ENCODE data around the gene SSBP1. TPM values are rescaled to one million over a fixed set of nuclear protein-coding genes. Genes with fewer than 3 reads are reported as not detected.

Gene SSBP1
- 272 to 326 TPM (median 276 TPM) in 5 replicates for total RNA-seq (2022; extraction: Qiagen RNA extraction)

DNA sequence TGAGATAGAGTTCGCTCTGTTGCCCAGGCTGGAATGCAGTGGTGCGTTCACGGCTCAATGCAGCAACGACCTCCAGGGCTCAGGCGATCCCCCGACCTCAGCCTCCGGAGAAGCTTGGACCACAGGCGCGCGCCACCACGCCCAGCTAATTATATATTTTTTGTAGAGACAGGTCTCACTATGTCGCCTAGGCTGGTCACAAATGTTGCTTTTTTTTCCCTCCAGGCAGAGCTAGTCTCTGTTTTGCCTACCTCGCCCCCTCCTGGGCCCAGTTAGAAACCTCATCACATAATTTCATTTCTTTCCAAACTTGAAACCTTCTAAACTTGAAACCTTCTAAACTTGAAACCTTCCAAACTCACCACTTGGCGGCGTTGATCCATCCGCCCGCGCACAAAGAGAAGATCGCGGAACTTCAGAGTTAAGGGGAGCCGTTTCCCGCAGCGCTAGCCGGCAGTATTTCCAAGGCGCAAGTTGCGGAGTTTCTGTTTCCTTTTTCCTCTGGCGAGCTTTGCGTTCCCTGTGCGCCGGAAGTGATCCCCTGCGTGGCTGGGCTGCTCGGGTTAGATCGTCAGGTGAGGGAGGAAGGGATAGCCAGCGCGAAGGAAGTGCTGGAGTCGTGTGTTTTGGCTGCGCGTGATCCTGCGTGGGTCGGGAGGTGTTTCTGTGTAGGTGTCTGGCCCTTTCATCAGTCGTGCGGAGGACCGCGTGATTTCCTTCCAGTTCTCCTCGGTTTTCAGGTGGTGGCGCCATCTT lies at the start of gene SSBP1:
SSBP1 (plus strand) TSS at position 523 of the 756 bp plus-strand sequence. CDS start 809 bp downstream, outside the sequence.

GRCh38 chr7:141702047-141702567 lies 36.1 kb upstream of the SSBP1 start, which contains the start of gene DENND11:
DENND11 (minus strand) TSS chr7:141702166; CDS start chr7:141702153, 13 bp downstream.

DNA sequence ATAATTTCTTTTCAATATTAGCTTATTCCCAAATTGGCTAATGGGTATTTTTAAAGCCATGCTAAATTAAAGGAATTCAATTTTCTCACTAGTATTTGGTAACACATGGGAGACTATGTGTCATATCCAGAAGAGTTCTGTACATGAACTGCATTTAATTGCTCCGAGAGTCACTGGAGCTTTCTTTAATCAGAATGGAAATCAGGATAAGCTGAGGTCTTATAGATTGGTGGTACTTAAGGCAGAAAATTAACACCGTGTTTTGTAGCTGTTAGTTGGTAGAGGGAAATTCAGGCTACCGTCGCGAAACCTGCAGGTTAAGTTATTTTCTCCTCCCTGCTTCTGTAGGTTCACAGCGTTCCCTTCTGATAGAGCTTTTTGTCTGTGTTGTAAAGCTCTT lies 29.8 kb upstream of the SSBP1 start, which contains the start of gene WEE2:
WEE2 (plus strand) TSS at position 3 of the 400 bp plus-strand sequence. CDS start 406 bp downstream, outside the sequence.

GRCh38 chr7:141763797-141764196 lies 25.6 kb downstream of the SSBP1 start, which contains the start of gene TAS2R3:
TAS2R3 (plus strand) TSS chr7:141764097; CDS start chr7:141764159, 62 bp downstream.

DNA sequence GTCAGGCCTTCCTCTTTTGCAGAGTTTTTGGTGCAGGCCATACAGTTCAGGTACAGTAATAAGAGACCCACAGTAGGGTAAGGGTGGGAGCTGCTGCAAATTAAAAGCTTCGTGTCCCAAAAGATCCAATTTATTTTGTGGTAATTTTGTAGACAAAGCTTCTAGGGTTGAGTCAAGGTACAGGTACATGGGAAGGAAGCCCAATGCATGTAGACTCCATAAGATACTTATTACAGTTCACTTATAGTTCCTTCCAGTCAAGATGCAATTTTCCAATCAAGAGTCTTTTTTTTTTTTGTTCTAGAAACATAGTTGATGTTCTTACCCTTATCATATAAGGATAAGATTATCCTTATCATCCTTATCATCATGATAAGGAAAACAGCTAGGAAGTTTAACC lies 38.2 kb downstream of the SSBP1 start, which contains the start of gene TAS2R4:
TAS2R4 (plus strand) TSS at position 301 of the 400 bp plus-strand sequence. CDS start 1,815 bp downstream, outside the sequence.

GRCh38 chr7:141789917-141790316 lies 51.8 kb downstream of the SSBP1 start, which contains the start of gene TAS2R5:
TAS2R5 (plus strand) TSS chr7:141790217; CDS start chr7:141790362, 145 bp downstream.

Other genes with a start within 250 kb of the SSBP1 start
- 26.4 to 34.7 TPM (median 28.3 TPM) in 5 replicates for gene AGK, start 186.9 kb upstream of the SSBP1 start, total RNA-seq (2022; extraction: Qiagen RNA extraction)
- 4.6 to 6.0 TPM (median 5.6 TPM) in 5 replicates for gene DENND11, start 36.2 kb upstream of the SSBP1 start, total RNA-seq (2022; extraction: Qiagen RNA extraction)
- gene WEE2, start 30.0 kb upstream of the SSBP1 start, total RNA-seq (2022; extraction: Qiagen RNA extraction): not detected in 5 replicates
- gene TAS2R3, start 25.7 kb downstream of the SSBP1 start, total RNA-seq (2022; extraction: Qiagen RNA extraction): not detected in 5 replicates
- 0.05 to 0.17 TPM (median 0.11 TPM) in 5 replicates for gene TAS2R4, start 38.3 kb downstream of the SSBP1 start, total RNA-seq (2022; extraction: Qiagen RNA extraction)
- gene TAS2R5, start 51.9 kb downstream of the SSBP1 start, total RNA-seq (2022; extraction: Qiagen RNA extraction): 0.28 to 0.44 TPM (median 0.36 TPM) in 5 replicates
- gene PRSS37, start 103.1 kb downstream of the SSBP1 start, total RNA-seq (2022; extraction: Qiagen RNA extraction): not detected in 5 replicates
- gene OR9A4, start 178.0 kb downstream of the SSBP1 start, total RNA-seq (2022; extraction: Qiagen RNA extraction): not detected in 5 replicates
- not detected in 5 replicates for gene CLEC5A, start 208.6 kb downstream of the SSBP1 start, total RNA-seq (2022; extraction: Qiagen RNA extraction)
- not detected in 5 replicates for gene TAS2R38, start 235.4 kb downstream of the SSBP1 start, total RNA-seq (2022; extraction: Qiagen RNA extraction)

Data from A549 treated with AZD2906 at 1 μM for 4 hours (cell line).